ENCODE data around the gene MORC1.
A peak's percentile ranks its signal among the peaks of the same experiment; 100 is the strongest.

Gene MORC1

GRCh38 chr3:108936924-108937689 lies 180.8 kb downstream of the MORC1 start:
- no peak for DNase-seq

GRCh38 chr3:108931035-108931434 lies 186.9 kb downstream of the MORC1 start:
- no peak for DNase-seq

- DNase-seq, result no peak
These were observed 199.1 kb downstream of the MORC1 start for GRCh38 chr3:108918866-108919265.

GRCh38 chr3:108914774-108915641 lies 202.9 kb downstream of the MORC1 start:
- peak; percentile 67 to 73 for DNase-seq

GRCh38 chr3:108909799-108910198 lies 208.1 kb downstream of the MORC1 start:
- no peak for DNase-seq

Measured in activated T-cell treated with anti-CD3 and anti-CD28 coated beads, Interleukin-2, amount 50 U/mL, for 48 hours (primary cell).